HepG2 (cell line): ENCODE results near the gene PANK2. TPM values are rescaled to one million over a fixed set of nuclear protein-coding genes. Genes with fewer than 3 reads are reported as not detected.

ENCODE experiments used
- ARID5B ChIP-seq: IDR thresholded peaks from 2 replicates; pipeline ENCODE4 v1.4.0; 2020; ENCODE audit warnings: mild to moderate bottlenecking, missing genetic modification reagents
- FOSL2 ChIP-seq: sonication (generic); formaldehyde crosslinking; IDR thresholded peaks from 2 replicates; pipeline ENCODE4 v1.4.0; 2020; ENCODE audit warnings: missing genetic modification reagents
- THAP11 ChIP-seq: IDR thresholded peaks from 2 replicates; pipeline ENCODE4 v1.6.1; 2016; ENCODE audit warnings: missing biosample characterization, missing genetic modification reagents
- ZEB1 ChIP-seq: IDR thresholded peaks from 2 replicates; pipeline ENCODE4 v1.6.1; 2012; ENCODE audit warnings: mild to moderate bottlenecking, low read depth, inconsistent platforms; ENCODE audit not compliant: insufficient replicate concordance
- ZHX2 ChIP-seq, 2 experiments: sonication (generic) in 1 of 2; formaldehyde crosslinking in 1 of 2; IDR thresholded peaks; 2 replicates each; pipeline versions ENCODE4 v1.6.1 to v1.9.0; 2014 to 2022; ENCODE audit warnings: antibody characterized with exemption in 1 of 2, borderline replicate concordance in 1 of 2, inconsistent platforms in 1 of 2, low read depth in 1 of 2, missing genetic modification reagents in 1 of 2
- ZNF207 ChIP-seq: fragments of 450-650 bp; IDR thresholded peaks from 2 replicates; pipeline ENCODE4 v1.6.1; 2016; ENCODE audit warnings: antibody characterized with exemption, borderline replicate concordance
- polyA plus RNA-seq, 8 experiments: library from polyadenylated mRNA; depleted of rRNA in 3 of 8; stranded (reverse) in 7 of 8; unstranded in 1 of 8; fragments of >200 nt; fragmentation: Illumina TruSeq in 4 of 8; extraction: Trizol in 4 of 8; gene quantifications; 2 replicates each; pipeline versions ENCODE4 v1.2.1 to v1.2.3, GENCODE V29; 2011 to 2016; ENCODE audit warnings: low read depth in 4 of 8, missing spikeins in 1 of 8, mixed read lengths in 1 of 8; ENCODE audit not compliant: insufficient read depth in 1 of 8
- total RNA-seq, 5 experiments: library from RNA; depleted of rRNA; stranded (reverse); fragments of >200 nt; fragmentation: Illumina TruSeq; extraction: Trizol; gene quantifications; 2 replicates each; pipeline ENCODE4 v1.2.3, GENCODE V29; 2016; ENCODE audit warnings: low read depth in 1 of 5

Gene PANK2
- total and polyA plus RNA-seq, 2 of the 13 experiments (the other 11 are each of a cell fraction or from before 2014, with no cell fraction given): 39.2 to 123 TPM

GRCh38 chr20:3843490-3843889 is 45.7 kb upstream of the PANK2 start (continued):
- TF ChIP-seq ARID5B (CRISPR knock-in tag) (peak; percentile 21; the same call in 1 of the 2 replicates), FOSL2 (CRISPR knock-in tag) (peak; percentile 94), ZEB1 (no peak), ZNF207 (no peak), THAP11 (CRISPR knock-in tag) (0 out of 2 replicates have a peak, but pooled peaks have one; percentile 31), ZHX2 (IDR thresholded peaks at IDR 0.05; ENCODE audit: low read depth) (peak; percentile 76; the same call in 1 of the 2 replicates), ZHX2 (CRISPR knock-in tag; IDR thresholded peaks at IDR 0.05; ENCODE audit: borderline replicate concordance) (no peak)
- TF ChIP-seq, all 625 proteins: peak for 62
